SK-MEL-5 (cell line): ENCODE data around the gene POTEF. TPM values are rescaled to one million over a fixed set of nuclear protein-coding genes. Genes with fewer than 3 reads are reported as not detected.
"Not testable (repeated sequence)": the region's sequence is repeated elsewhere in the genome, so short reads cannot be mapped to it uniquely, and the experiment has no call there.

ENCODE experiments used
- DNase-seq: peaks from one replicate; pipeline ENCODE4 v3.0.0-alpha.2; 2016; ENCODE audit warnings: low read depth, low spot score
- in situ Hi-C: cut with HindIII; loops from 2 replicates; pipeline ENCODE4 v1.10.0; 2016; ENCODE audit warnings: low sequenced_read_pairs, high pct_unique_total_duplicates, low pct_unique_long_range_greater_than_20kb
- polyA plus RNA-seq, 2 experiments: library from polyadenylated mRNA; depleted of rRNA; stranded (reverse); fragments of >200 nt; gene quantifications; 2 replicates each; pipeline ENCODE4 v1.2.3, GENCODE V29; 2015
- total RNA-seq: library from RNA; depleted of rRNA; stranded (reverse); fragments of >200 nt; shearing (Covaris generic); gene quantifications from 2 replicates; pipeline ENCODE4 v1.2.3, GENCODE V29; 2014; rRNA removed

POTEF gene
- 0.11 TPM in 1 of 2 replicates, not detected in the other for total RNA-seq
- polyA plus RNA-seq (2015; cell fraction: cytosol; rRNA removed): 0.12 TPM in 1 of 2 replicates, not detected in the other
- polyA plus RNA-seq (2015; cell fraction: nucleus; rRNA removed): 0.75 TPM in 1 of 2 replicates, not detected in the other

DNA sequence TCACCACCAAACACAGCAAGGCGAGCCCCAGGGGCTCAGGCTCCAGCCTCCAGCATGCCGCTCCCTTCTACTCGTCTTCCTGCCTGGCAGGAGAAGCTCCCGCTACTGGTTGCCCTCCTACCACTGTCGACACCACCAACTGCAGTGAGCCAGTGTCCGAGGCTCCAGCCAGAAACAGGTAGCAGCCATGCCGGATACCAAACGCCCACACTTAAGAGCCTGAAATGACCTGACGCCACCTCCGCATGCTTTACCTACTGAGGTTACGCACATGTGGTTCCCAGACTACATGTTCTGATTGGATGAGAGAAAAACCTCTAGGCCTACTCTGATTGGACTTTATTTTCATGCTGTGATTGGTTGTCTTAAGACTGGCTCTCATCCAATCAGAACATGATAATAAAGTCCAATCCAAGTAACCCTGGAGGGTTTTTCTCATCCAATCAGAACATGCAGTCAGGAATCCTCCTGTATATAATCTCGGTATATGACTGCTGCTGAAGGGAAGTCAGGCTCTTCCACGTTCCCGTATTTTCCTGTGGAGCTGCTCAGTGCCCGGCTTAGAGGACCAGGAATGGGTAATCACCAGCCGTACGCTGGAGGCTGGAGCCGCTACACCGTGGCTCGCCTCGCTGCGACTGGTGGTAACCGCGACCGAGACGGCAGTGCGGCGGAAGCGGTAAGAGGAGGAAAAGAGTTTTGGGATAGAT lies at the start of gene POTEF:
TSS of gene POTEF (minus strand) at position 103 of the 710 bp plus-strand sequence. CDS start 8,707 bp downstream, outside the sequence.
- DNase-seq, in situ Hi-C loops: not testable (repeated sequence)

DNA sequence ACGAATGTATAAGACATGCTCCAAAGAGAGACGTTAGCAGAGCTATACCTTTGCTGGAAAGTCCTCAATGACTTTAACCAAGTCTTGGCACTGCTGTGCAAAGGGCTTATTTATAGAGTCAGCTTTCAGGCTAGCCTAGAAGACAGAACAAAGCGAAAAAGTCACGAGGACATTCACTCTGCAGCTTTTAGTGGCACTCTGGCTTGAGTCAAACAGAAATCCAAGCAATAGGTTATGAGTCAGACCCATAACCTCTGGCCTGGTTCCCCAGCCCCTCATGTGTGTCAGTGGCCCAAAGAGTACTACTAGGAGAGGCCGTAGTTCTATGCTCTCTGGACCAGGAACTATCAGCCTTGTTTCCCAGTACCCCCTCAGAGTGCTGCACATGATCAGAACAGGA lies 45.8 kb upstream of the POTEF start:
- DNase-seq, in situ Hi-C loops: not testable (repeated sequence)

DNA sequence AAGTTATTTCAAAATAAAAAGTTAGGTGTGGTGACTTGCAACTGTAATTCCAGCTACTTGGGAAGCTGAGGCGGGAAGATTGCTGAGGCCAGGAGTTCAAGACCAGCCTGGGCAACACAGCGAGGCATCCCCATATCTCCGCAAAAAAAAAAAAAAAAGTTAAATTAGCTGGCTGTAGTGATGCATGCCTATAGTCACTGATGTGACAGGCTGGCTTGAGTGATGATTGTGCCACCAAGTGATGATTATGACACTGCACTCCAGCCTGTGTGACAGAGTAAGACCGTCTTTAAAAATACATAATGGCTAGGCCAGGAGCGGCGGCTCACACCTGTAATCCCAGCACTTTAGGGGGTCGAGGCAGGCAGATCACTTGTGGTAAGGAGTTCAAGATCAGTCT lies 40.9 kb upstream of the POTEF start:
- no peak for DNase-seq
- in situ Hi-C loops: no loop called here

DNA sequence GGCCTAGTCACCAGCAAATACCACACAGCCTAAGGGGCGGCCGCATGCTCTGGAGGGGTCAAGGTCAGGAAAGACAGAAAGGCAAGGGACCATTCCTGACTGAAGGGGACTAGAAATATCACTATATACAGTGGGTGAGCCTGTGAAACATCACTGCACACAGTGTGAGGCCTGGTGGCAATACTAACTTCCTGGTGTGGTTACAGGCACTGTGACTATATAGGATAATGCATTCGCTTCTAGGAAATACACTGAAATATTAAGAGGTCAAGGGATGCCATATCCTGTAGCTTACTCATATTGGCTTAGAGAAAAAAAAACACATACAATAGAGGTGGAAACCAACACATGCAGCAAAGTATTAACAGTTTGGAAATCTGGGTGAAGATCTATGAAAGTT lies 40.1 kb upstream of the POTEF start:
- DNase-seq, in situ Hi-C loops: not testable (repeated sequence)

DNA sequence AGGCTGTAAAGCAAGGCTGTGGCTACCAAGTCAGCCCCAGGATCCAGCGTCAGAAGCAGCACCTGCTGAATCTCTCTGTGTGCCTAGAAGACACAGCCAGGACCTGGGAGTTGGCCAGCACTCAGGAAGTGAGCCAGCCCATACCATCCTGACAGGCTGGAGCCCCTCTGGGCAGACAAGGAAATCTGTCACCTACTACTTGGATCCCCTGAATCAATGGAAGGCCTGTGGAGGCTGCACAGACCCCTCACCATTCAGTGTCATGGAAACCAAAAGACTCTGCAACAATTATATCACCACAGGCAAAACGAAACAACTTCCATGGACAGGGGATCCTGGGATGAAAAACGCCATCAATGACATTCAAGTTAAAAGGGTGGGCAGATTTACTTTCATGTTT lies 37.6 kb upstream of the POTEF start:
- DNase-seq, in situ Hi-C loops: not testable (repeated sequence)

DNA sequence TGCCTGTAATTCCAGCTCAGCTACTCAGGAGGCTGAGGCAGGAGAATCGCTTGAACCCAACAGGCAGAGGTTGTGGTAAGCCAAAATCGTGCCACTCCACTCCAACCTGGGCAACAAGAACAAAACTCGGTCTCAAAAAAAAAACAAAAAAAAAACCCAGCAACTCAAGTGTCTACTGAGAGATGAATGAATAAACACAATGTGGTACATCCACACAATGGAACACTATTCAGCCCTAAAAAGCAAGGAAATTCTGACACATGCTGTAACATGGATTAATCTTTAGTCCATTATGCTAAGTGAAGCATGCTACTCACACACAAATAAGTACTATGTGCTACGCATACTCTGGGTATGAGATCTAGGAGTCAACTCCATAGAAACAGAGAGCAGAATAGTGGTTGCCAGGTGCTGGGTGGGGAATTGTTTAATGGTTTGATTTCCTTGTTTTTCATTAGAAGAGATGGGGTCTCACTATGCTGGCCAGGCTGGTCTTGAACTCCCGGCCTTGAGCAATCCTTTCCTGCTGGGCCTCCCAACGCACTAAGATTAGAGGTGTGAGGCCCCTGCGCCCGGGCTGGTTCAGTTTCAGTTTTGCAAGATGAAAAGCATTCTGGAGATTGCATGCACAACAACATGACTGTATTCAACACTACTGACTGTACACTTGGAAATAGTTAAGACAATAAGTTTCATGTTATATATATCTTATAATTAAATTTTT lies 36.4 kb upstream of the POTEF start:
- no peak for DNase-seq
- in situ Hi-C loops: no loop called here

DNA sequence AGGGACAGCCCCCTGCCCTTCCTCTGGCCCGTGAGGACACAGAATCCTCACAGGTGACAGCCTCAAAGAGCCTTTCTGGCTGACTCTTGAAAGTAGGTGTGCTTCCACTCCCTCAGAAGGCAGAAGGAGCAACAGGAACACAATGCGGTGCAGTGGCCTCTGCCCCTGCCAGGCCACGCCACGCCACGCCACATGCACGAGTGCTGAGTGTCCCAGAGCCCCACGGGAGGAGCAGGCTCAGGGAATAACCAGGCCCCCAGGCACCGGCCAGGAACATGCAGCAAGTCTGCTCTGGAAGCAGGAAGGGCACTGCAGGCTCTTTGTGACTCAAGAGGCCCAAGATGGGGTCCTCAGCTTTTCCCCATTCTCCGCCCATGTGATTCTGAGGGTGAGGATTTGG lies 33.9 kb upstream of the POTEF start:
- DNase-seq: no peak
- in situ Hi-C loops: no loop called here

DNA sequence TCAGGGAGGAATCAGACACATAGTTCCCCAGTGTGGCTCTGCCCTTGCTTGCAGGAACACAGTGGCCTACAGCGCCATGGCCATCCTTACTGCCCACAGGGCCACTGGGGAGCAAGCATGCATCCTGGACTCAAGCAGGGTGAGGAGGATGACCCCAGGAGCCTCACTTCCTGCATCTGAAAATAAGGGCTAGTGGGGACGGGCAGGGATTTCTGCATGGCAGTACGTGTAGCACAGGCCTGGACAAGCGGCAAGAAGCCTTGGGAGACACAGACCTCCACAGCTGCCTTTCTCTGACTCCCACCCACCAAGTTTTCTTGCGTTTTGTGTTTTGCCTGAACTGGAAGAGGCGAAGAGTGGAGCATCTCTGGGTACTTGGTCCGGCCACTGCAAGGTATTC lies 33.5 kb upstream of the POTEF start:
- in situ Hi-C loops, DNase-seq: not testable (repeated sequence)

DNA sequence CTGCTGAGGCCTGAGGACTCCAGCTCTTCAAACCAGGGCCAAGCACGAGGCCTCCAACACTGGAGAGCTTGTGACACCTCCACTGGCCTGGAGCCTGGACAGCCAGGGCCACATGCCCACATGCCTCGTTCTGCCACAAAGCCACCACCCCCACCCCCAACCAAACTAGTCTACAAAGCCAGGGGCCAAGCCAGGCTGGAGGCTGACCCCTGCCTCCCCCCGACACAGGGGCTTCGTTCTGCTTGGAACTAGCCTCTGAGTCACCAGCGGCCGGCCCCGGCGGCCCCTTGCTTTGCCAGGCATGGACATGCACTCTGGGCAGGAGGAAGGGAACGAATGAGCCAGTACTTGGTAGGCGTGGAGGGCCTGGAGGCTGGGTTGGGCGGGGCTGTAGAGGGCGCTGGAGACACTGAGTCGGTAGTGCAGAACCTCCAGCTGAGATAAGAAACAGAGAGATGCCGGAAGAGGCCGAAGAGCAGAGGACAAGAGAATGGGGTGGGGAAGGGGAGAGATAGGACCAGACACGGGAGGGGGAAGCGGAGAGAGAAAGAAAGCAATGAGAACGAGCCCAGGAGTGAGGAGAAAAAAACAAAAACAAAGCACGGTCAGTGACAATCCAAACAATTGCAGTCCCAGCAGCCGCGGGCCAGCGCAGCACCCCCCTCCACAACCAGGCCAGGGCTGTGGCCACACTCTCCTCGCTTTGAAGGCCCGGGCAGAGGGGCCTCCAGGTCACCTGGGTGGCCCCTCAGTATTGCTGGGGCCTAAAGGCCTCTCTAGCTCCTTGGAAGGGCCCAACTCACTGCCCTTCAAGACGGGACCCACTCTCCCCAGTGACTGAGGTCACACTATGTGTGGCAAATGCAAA lies 32.0 kb upstream of the POTEF start:
- DNase-seq: peak; percentile 7
- in situ Hi-C loops: not testable (repeated sequence)

DNA sequence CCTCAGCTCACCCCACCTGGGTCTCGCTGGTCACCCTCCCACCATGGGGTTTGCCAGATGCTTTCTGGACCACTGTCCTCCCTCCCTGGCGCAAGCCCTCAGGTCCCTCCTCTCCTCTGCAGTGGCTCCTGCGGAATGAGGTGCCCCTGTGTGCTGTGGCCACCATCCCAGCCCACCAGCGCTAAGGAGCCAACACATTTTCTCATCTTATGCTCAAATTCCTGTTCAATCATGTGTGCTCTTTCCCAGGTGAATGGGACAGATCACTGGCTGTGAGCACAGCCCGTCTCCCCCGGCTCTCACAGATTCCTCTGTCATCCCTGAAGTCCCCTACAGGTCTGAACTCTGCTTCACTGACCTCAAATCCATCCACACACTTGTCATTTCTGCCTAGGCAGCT lies 31.1 kb upstream of the POTEF start:
- DNase-seq: no peak
- in situ Hi-C loops: no loop called here

DNA sequence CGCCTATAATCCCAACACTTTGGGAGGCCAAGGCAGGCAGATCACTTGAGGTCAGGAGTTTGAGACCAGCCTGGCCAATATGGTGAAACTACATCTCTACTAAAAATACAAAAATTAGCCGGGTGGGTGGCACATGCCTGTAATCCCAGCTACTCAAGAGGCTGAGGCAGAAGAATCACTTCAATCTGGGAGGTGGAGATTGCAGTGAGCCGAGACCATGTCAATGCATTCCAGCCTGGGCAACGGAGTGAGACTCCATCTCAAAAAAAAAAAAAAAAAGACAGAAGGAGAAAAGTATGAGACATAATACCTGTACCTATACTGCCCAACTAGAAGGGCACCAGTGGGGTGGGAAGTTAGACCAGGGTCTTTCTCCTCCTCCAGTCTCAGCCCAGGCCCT lies 30.4 kb upstream of the POTEF start:
- in situ Hi-C loops, DNase-seq: not testable (repeated sequence)

DNA sequence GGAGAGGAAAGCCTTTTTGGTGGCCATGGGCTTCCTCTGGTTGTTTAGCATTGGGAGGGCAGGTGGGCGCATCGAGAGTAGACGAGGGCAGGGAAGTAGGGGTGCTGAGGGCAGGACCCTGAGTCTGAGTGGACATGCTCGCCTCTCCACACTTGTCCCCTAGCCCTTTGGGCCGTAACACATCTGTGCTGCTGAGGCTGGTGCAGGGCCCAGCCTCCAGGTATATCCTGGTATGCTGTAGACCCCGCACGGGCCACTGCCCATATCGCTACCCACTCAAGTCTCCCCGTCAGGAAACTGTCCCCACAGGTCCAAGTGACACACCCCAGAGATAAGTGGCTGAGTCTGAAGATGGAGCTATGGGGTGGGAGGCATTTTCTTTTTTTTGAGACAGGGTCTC lies 29.6 kb upstream of the POTEF start:
- no peak for DNase-seq
- in situ Hi-C loops: no loop called here

DNA sequence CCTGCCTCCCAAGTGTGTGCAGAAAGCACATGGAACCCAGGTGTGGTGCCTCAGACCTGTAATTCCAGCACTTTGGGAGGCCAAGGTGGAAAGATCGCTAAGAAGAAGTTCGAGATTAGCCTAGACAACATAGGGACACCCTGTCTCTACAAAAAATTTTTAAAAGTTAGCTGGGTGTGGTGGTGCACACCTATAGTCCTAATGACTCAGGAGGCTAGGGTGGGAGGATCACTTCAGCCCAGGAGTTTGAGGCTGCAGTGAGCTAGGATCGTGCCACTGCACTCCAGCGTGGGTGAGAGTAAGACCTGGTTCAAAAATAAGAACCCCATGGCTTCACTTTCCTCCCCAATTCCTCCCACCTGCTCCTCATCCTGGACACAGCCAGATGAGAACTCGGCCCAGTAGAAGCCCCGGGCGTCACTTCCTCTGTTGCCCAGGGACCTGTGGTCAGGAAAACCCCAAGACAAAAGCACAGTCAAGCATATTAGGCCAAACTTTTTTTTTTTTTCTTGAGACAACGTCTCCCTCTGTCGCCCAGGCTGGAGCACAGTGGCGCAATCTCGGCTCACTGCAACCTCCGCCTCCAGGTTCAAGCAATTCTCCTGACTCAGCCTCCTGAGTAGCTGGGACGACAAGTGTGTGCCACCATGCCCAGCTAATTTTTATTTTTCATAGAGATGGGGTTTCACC lies 28.9 kb upstream of the POTEF start:
- in situ Hi-C loops: not testable (repeated sequence)
- DNase-seq: peak; percentile 52

DNA sequence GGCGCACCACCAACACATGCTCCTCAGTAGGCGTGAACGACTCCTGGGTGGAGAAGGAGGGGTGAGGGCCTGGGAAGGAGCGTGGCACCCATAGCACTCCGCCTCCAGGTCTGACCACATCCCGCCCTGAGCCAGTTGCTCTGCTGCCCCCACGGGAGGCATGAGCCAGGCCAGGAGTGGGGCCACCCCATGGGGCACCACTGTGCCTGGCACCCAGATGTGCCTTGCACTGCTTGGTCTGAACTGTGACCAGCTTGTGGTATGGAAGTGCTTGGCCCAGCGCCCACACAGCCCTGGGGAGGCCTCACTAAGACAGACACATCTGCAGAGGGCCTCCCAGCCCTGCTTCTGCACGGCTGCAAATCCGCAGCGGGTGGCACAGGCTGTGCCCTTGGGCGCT lies 28.3 kb upstream of the POTEF start:
- DNase-seq, in situ Hi-C loops: not testable (repeated sequence)

DNA sequence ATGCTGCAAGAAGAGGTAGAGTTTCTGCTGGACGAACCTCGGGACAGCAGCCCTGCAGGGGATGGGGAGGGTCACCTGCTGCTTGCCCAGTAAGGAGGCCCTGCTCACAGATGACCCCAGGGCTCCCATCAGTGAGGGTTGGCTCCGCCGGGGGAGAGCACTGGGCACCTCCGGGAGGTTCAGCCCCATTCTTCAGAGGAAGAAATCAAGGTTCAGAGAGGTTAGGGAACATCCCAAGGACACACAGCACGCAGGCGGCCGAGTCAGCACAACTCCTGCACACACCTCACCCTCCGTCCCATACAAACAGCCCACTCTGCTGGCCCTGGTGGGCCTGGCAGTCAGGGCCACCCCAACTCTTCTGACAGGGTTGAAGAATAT lies 27.6 kb upstream of the POTEF start:
- in situ Hi-C loops: no loop called here

DNA sequence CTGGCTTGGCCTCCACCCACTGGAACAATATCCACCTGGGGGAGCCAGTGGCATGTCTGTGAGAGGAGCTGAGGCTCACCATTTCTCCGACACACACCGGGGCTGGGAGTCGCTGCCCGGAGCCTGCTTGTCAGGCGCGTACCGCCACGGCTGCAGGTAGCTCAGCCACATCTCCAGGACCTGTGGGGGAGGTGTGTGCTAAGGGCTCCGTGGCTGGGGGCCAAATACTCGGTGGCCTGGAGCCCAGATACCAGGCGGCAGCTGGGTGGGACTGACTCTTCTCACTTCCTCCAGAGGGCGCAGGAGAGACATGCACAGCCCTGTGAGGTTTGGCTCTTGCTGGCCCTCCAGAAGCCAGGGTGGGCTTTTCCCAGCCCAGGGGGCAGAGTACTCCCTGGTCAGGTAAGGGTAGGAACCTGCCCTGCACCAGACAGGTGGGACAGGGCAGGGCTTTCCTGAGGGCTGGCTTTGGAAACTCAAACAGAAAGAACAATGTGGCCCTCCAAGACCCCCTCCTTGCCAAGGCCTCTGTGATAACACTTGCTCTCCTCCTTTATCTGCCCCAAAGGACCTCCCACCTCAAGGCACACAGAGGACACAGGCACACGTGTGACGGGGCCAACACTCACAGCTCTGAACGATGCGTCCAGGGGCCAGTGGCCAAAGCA lies 27.1 kb upstream of the POTEF start:
- in situ Hi-C loops: not testable (repeated sequence)

More for the DNA sequence above, 27.6 kb upstream of the POTEF start:
- DNase-seq: no peak

More for the DNA sequence above, 27.1 kb upstream of the POTEF start:
- DNase-seq: peak; percentile 67
